Thoracic aorta (tissue), 2 donors: ENCODE results near the gene DSTN. TPM values are rescaled to one million over a fixed set of nuclear protein-coding genes. Genes with fewer than 3 reads are reported as not detected.
A peak's percentile ranks its signal among the peaks of the same experiment; 100 is the strongest.

Source experiments
- ATAC-seq: fragments of 150-250 bp; one replicate; pipeline ENCODE4 v1.8.0; 2017; ENCODE audit warnings: low read depth; ENCODE audit not compliant: insufficient number of reproducible peaks, low FRiP score
- DNase-seq: peaks from one replicate; pipeline ENCODE4 v3.0.0-alpha.2; 2020; ENCODE audit warnings: low spot score
- H3K27ac ChIP-seq, 2 donors: fragments of 200-600 bp; sonication (generic); 1 replicate in 1 of 2; 2 replicates in 1 of 2; pipeline ENCODE4 v1.5.1; 2016; ENCODE audit warnings: mild to moderate bottlenecking in 2 of 2, moderate library complexity in 2 of 2
- H3K27me3 ChIP-seq: fragments of 200-600 bp; sonication (generic); replicated peaks from 2 replicates; pipeline ENCODE4 v1.6.0; 2016; ENCODE audit warnings: mild to moderate bottlenecking; ENCODE audit not compliant: insufficient read depth
- H3K36me3 ChIP-seq: fragments of 200-600 bp; sonication (generic); one replicate; pipeline ENCODE4 v1.5.1; 2016
- H3K4me1 ChIP-seq, 2 donors: fragments of 200-600 bp; sonication (generic); 1 replicate in 1 of 2; 2 replicates in 1 of 2; pipeline versions ENCODE4 v1.5.1 to v1.6.0; 2016; ENCODE audit warnings: low read depth in 2 of 2, mild to moderate bottlenecking in 1 of 2; ENCODE audit not compliant: control insufficient read depth in 1 of 2
- H3K4me3 ChIP-seq: fragments of 200-600 bp; sonication (generic); 2 replicates; pipeline ENCODE4 v1.5.1; 2016; ENCODE audit warnings: mild to moderate bottlenecking
- H3K9me3 ChIP-seq: fragments of 200-600 bp; sonication (generic); 2 replicates; pipeline ENCODE4 v1.5.1; 2016
- total RNA-seq, 2 donors: library from RNA; depleted of rRNA; stranded (reverse); fragments of >200 nt; gene quantifications; one replicate each; pipeline versions ENCODE4 v1.1.0 to v1.2.3, GENCODE V29; 2016
- TF ChIP-seq, protein P1 (sequence below): fragments of 200-600 bp; sonication (generic); IDR thresholded peaks from one replicate; pipeline ENCODE4 v1.5.1; 2019; ENCODE audit warnings: antibody characterized with exemption

DSTN gene
- total RNA-seq, 2 donors from 2014 or later: 1,342 to 1,977 TPM

DNA sequence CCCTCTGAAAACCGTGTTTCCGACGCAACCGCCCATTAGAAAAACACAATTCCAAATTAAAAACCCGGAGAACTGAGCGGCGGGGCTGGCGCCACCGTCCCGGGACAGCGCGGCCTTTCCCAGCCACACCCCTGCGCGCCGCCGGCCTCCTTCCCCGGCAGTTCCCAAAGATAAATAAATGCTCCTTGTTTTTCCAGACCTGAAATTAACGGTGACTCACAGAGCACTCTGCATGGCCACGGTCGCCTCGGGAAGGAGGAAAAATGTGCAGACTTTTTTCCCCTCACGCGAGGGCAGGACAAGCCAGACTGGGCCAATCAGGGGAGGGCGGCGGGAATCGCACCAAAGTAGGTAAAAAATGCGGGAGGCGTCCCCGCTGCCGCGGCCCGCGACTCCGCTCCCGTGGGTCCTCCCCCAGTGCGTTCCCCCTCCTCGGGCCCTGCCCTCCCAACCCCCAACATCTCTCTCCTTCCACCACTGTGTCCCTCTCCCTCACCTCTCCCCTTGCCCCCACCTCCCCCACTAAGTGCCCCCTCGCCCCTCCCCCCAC lies 828 bp upstream of the DSTN start:
- Histone ChIP-seq H3K27ac (peak overlapping the region; percentile 98 to 100), H3K4me1 (peaks cover 13 to 50% of the 10 kb centered on the region in 2 donors), H3K27me3 (no peaks in the 10 kb centered on the region), H3K4me3 (peak overlapping the region; percentile 75), H3K9me3 (no peaks in the 10 kb centered on the region), H3K36me3 (no peaks in the 10 kb centered on the region)
- TF ChIP-seq, protein P1, sequence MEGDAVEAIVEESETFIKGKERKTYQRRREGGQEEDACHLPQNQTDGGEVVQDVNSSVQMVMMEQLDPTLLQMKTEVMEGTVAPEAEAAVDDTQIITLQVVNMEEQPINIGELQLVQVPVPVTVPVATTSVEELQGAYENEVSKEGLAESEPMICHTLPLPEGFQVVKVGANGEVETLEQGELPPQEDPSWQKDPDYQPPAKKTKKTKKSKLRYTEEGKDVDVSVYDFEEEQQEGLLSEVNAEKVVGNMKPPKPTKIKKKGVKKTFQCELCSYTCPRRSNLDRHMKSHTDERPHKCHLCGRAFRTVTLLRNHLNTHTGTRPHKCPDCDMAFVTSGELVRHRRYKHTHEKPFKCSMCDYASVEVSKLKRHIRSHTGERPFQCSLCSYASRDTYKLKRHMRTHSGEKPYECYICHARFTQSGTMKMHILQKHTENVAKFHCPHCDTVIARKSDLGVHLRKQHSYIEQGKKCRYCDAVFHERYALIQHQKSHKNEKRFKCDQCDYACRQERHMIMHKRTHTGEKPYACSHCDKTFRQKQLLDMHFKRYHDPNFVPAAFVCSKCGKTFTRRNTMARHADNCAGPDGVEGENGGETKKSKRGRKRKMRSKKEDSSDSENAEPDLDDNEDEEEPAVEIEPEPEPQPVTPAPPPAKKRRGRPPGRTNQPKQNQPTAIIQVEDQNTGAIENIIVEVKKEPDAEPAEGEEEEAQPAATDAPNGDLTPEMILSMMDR: no peak
- ATAC-seq: peak; percentile 75
- DNase-seq: peak; percentile 77

DNA sequence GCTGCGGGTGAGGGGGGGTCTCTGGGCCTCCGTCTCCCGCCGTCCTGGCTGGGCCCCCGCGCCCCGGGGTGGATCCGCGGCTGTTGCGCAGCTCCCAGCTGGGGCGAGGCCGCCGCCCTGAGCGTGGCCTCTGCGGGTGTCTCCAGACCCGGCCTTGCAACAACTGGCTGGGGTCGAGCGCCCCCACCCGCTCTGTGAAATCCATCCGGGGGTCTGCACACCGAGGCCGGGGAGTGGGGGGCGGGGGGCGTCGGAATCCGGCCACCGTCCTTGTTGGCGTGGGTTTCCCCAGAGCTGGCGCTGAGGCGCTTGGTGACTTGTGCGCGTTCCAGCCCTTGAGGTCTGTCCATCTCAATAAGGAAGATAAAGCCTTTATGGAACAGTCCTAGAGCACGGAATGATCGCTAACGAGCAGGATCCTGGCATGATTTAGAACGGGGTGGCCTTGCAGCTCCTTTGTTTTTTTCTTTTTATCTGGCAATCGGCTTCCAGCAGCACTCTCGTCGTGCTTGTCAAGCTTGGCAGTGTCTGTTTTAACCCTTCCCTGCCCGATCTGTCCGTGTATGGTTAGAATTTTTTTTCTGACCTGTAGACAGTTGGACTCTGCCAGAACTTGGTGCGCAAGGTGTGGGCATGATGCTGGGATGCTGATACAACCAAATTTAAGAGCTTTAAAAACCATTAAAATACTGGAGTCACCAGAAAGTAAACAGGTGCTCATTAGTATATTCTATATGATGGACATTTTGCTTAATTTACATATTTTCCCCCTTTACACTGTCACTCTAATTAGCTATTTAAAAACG lies 675 bp downstream of the DSTN start:
- DNase-seq (no peak), ATAC-seq (peak; percentile 8)
- TF ChIP-seq, protein P1: no peak
- peak overlapping the region; percentile 96 to 100 for H3K27ac ChIP-seq
- H3K36me3 ChIP-seq: no peaks in the 10 kb centered on the region
- peaks cover 13 to 48% of the 10 kb centered on the region in 2 donors for H3K4me1 ChIP-seq
- H3K27me3 ChIP-seq: no peaks in the 10 kb centered on the region
- H3K4me3 ChIP-seq: peak overlapping the region; percentile 75
- no peaks in the 10 kb centered on the region for H3K9me3 ChIP-seq

DNA sequence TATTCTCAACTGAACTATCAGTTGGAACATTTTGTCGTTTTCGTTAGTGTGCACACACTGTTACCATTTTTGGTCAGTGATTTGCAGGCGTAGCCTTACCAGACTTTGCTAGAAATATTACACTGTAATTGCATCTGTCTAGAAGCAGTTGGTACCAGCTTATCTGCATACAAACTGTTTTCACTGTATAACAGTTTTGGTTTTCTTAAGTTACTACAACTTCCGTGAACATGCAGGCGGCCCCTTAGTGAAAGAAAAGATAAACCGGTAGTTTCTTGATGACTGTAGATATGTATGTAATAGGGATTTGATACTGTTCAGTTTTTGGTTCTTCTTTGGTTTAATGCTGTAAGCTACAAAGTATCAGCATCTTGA lies 1.3 kb downstream of the DSTN start:
- no peaks in the 10 kb centered on the region for H3K9me3 ChIP-seq
- H3K27ac ChIP-seq: peak overlapping the region; percentile 96 to 100
- H3K36me3 ChIP-seq: no peaks in the 10 kb centered on the region
- no peak for ATAC-seq
- DNase-seq: no peak
- peaks cover 13 to 44% of the 10 kb centered on the region in 2 donors for H3K4me1 ChIP-seq
- TF ChIP-seq, protein P1: no peak
- H3K27me3 ChIP-seq: no peaks in the 10 kb centered on the region
- peak overlapping the region; percentile 75 for H3K4me3 ChIP-seq

DNA sequence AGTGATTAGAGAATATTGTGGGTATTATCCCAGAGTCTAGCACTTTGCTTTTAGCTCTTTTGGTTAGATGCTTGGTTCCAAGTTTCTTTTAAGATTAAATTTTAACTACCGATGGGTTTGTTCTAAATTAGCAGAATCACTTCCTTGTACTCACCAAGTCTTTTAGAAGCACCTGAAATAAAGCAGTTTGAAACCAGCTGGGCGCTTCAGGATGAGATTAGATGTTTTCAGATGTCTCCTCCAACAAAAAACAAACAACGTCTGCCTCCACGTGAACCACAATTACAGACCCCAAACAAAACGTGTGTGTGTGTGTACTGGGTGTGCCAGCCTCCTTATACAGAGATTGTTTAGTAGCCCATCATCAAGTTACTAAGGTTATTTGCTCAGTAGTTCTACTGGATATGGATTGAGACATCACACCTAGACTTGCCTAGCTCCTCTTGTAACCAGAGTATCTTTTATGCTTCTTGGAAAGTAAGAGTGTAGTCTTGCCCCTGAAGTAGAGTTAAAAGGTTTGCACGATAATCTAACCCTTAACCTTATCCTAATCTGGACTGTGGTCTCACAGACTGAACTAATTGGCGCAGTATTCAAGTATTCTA lies 2.3 kb downstream of the DSTN start:
- no peaks in the 10 kb centered on the region for H3K36me3 ChIP-seq
- no peaks in the 10 kb centered on the region for H3K9me3 ChIP-seq
- TF ChIP-seq, protein P1: no peak
- peak overlapping the region; percentile 75 for H3K4me3 ChIP-seq
- peak overlapping the region; percentile 96 to 100 for H3K27ac ChIP-seq
- DNase-seq (no peak), ATAC-seq (no peak)
- H3K27me3 ChIP-seq: no peaks in the 10 kb centered on the region
- peaks cover 15 to 44% of the 10 kb centered on the region in 2 donors for H3K4me1 ChIP-seq

DNA sequence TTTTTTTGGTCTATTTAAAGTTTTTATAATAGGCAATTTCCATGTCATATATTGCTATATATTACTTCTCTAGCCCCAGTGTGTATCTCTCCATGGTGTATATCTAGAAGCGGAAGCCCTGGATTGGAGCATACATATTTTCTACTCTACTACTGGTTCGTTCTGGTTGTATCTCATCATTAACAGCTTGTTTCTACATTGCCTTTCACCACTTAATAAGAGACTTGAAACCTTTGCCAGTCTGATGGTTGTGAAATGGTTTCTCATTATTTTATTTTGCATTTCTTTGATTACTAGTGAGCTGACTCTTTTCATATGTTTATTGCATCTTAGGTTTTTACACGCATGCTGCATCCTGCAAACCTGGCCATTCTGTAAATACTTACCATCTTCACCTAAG lies 3.6 kb downstream of the DSTN start:
- peaks cover 14 to 40% of the 10 kb centered on the region in 2 donors for H3K4me1 ChIP-seq
- TF ChIP-seq, protein P1: no peak
- ATAC-seq: no peak
- H3K9me3 ChIP-seq: no peaks in the 10 kb centered on the region
- no peaks in the 10 kb centered on the region for H3K36me3 ChIP-seq
- H3K27ac ChIP-seq: peak overlapping the region in 1 of 2 donors; percentile 96
- H3K27me3 ChIP-seq: no peaks in the 10 kb centered on the region
- DNase-seq: no peak
- peak overlapping the region; percentile 75 for H3K4me3 ChIP-seq
